GM20431 (cell line): ENCODE data around the gene FBXL13.
"Not testable (repeated sequence)": the region's sequence is repeated elsewhere in the genome, so short reads cannot be mapped to it uniquely, and the experiment has no call there.

Experiments used
- in situ Hi-C: fragments of 300-500 bp; cut with MseI, MboI; formaldehyde crosslinking; loops from one replicate; pipeline ENCODE4 v1.15.0; 2020; ENCODE audit warnings: low sequenced_read_pairs; ENCODE audit not compliant: unreplicated experiment

FBXL13 gene

GRCh38 chr7:103031781-103032180, 42.8 kb downstream of the FBXL13 start:
- in situ Hi-C loops: no loop called here

GRCh38 chr7:103031024-103031423, 43.6 kb downstream of the FBXL13 start:
- in situ Hi-C loops: no loop called here

- in situ Hi-C loops: no loop called here
These were observed 49.3 kb downstream of the FBXL13 start for GRCh38 chr7:103025341-103025740.

- in situ Hi-C loops: not testable (repeated sequence)
These were observed 51.0 kb downstream of the FBXL13 start for GRCh38 chr7:103023578-103023977.

GRCh38 chr7:103021490-103021889, 53.1 kb downstream of the FBXL13 start:
- in situ Hi-C loops: not testable (repeated sequence)

- in situ Hi-C loops: not testable (repeated sequence)
These were observed 53.7 kb downstream of the FBXL13 start for GRCh38 chr7:103020876-103021275.

GRCh38 chr7:103018295-103018694, 56.3 kb downstream of the FBXL13 start:
- in situ Hi-C loops: not testable (repeated sequence)

- in situ Hi-C loops: no loop called here
These were observed 62.9 kb downstream of the FBXL13 start for GRCh38 chr7:103011650-103012049.

GRCh38 chr7:103010211-103010610, 64.4 kb downstream of the FBXL13 start:
- in situ Hi-C loops: no loop called here

- in situ Hi-C loops: no loop called here
These were observed 65.0 kb downstream of the FBXL13 start for GRCh38 chr7:103009466-103010185.

GRCh38 chr7:103003004-103003403, 71.6 kb downstream of the FBXL13 start:
- in situ Hi-C loops: no loop called here

GRCh38 chr7:103001210-103001609, 73.4 kb downstream of the FBXL13 start:
- in situ Hi-C loops: no loop called here

GRCh38 chr7:102996957-102997356, 77.6 kb downstream of the FBXL13 start:
- in situ Hi-C loops: no loop called here

- in situ Hi-C loops: not testable (repeated sequence)
These were observed 79.0 kb downstream of the FBXL13 start for GRCh38 chr7:102995609-102996008.

- in situ Hi-C loops: no loop called here
These were observed 80.0 kb downstream of the FBXL13 start for GRCh38 chr7:102994567-102994966.

- in situ Hi-C loops: no loop called here
These were observed 80.9 kb downstream of the FBXL13 start for GRCh38 chr7:102993718-102994029.

- in situ Hi-C loops: no loop called here
These were observed 81.5 kb downstream of the FBXL13 start for GRCh38 chr7:102992938-102993717.

GRCh38 chr7:102992509-102992937, 82.1 kb downstream of the FBXL13 start:
- in situ Hi-C loops: no loop called here

GRCh38 chr7:102991540-102992214, 82.9 kb downstream of the FBXL13 start:
- in situ Hi-C loops: no loop called here

GRCh38 chr7:102991077-102991539, 83.5 kb downstream of the FBXL13 start:
- in situ Hi-C loops: no loop called here

- in situ Hi-C loops: no loop called here
These were observed 84.0 kb downstream of the FBXL13 start for GRCh38 chr7:102990642-102991041.
